ENCODE data around the gene SOBP. TPM values are rescaled to one million over a fixed set of nuclear protein-coding genes. Genes with fewer than 3 reads are reported as not detected.

Gene SOBP
- total RNA-seq, 4 donors from 2014 or later, result 16.2 to 29.9 (median 19.2) TPM

GRCh38 chr6:107691062-107691751 is 201.3 kb downstream of the SOBP start:
- no peaks in the 10 kb centered on the region for H3K9me3 ChIP-seq
- WGBS, 2 donors (ENCODE audit: low coverage in 1 of 2), result 31 to 40% methylated on average over 5 to 7 of the region's 12 CpGs

DNA sequence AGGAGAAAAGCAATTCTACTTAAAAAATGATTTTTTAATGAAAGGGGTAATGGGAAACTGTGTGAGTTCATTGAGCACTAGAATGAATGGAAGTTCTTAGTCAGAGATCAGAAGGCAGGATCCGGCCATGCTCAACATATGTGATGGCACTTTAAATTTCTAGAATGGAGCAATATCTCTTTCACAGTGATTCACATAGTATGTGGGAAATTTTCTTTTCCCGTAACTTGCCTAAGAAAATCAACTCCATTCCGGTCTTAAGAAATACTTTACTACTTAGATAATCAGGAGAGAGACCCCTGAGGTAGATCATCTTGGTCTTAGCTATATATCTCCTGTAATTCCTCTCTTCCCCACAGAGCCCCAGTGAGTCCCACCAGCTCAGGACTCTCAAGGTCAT is 202.4 kb downstream of the SOBP start:
- TF ChIP-seq CTCF (IDR thresholded peaks at IDR 0.05), result no peak
- no peak for TF ChIP-seq POLR2A (IDR thresholded peaks at IDR 0.05)
- no peak for TF ChIP-seq POLR2AphosphoS5 (IDR thresholded peaks at IDR 0.05)
- no peak for ATAC-seq
- 75 to 81% methylated on average over 3 of the region's 3 CpGs for WGBS, 2 donors (ENCODE audit: low coverage in 1 of 2)
- peaks cover 0 to 23% (median 0%) of the 10 kb centered on the region in 3 donors for H3K4me1 ChIP-seq
- H3K27me3 ChIP-seq, result peaks cover 3% of the 10 kb centered on the region
- no peaks in the 10 kb centered on the region for H3K36me3 ChIP-seq
- H3K9me3 ChIP-seq, result no peaks in the 10 kb centered on the region
- H3K27ac ChIP-seq, result no peak overlapping the region
- H3K4me3 ChIP-seq, result no peak overlapping the region

More at GRCh38 chr6:107691062-107691751, 201.3 kb downstream of the SOBP start:
- Histone ChIP-seq H3K27me3 (peaks cover 3% of the 10 kb centered on the region), H3K4me3 (no peak overlapping the region), H3K4me1 (peaks cover 0 to 23% (median 0%) of the 10 kb centered on the region in 3 donors), H3K36me3 (no peaks in the 10 kb centered on the region), H3K27ac (peak overlapping the region in 1 of 4 donors; percentile 3)
- TF ChIP-seq POLR2AphosphoS5 (IDR thresholded peaks at IDR 0.05), result no peak
- no peak for TF ChIP-seq CTCF (IDR thresholded peaks at IDR 0.05)
- TF ChIP-seq POLR2A (IDR thresholded peaks at IDR 0.05), result no peak
- no peak for TF ChIP-seq EP300 (IDR thresholded peaks at IDR 0.05)
- ATAC-seq, result peak; percentile 33

DNA sequence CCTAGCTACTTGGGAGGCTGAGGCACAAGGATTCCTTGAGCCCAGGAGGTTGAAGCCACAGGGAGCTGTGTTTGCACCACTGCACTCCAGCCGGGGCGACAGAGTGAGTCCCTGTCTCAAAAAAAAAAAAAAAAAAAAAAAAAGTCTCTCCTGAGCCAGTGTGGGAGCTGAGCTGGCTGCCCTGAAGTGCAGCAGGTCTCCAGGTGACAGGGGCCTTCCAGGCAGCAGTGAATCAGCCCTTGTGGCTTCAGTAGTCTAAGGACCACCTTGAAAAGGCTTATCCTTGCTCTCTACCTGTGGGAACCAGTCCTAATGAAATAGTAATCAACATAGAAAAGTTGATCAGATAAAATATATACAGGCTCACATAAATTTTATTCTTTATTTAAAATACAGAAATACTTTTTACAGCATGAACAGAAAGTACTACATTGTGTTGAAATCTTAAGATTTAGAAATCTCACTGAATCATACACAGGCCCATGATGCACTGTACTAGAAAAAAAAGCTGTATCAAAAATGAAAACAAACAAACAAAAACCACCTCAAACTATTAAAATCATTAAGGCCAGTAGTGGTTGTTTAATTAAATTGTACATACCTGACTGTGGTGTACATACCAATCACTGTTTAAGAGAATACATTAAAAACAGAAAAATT is 205.3 kb downstream of the SOBP start:
- no peaks in the 10 kb centered on the region for H3K9me3 ChIP-seq
- H3K36me3 ChIP-seq, result no peaks in the 10 kb centered on the region
- H3K4me1 ChIP-seq, result peaks cover 0 to 14% (median 0%) of the 10 kb centered on the region in 3 donors
- no peak for TF ChIP-seq CTCF (IDR thresholded peaks at IDR 0.05)
- TF ChIP-seq EP300 (IDR thresholded peaks at IDR 0.05), result no peak
- no peak for TF ChIP-seq POLR2AphosphoS5 (IDR thresholded peaks at IDR 0.05)
- TF ChIP-seq POLR2A (IDR thresholded peaks at IDR 0.05), result no peak
- no peak overlapping the region for H3K4me3 ChIP-seq
- H3K27ac ChIP-seq, result no peak overlapping the region
- ATAC-seq, result no peak
- H3K27me3 ChIP-seq, result no peaks in the 10 kb centered on the region
- WGBS, 2 donors (ENCODE audit: low coverage in 1 of 2), result no CpG with 5 or more reads among the region's 2 CpGs

- no peak for ATAC-seq
- Histone ChIP-seq H3K36me3 (no peaks in the 10 kb centered on the region), H3K4me3 (no peak overlapping the region), H3K9me3 (no peaks in the 10 kb centered on the region), H3K4me1 (no peaks in the 10 kb centered on the region), H3K27ac (no peak overlapping the region), H3K27me3 (no peaks in the 10 kb centered on the region)
- WGBS, 2 donors (ENCODE audit: low coverage in 1 of 2), result 30 to 36% methylated on average over 5 of the region's 5 CpGs
- no peak for TF ChIP-seq EP300 (IDR thresholded peaks at IDR 0.05)
- TF ChIP-seq POLR2AphosphoS5 (IDR thresholded peaks at IDR 0.05), result no peak
- TF ChIP-seq CTCF (IDR thresholded peaks at IDR 0.05), result no peak
- TF ChIP-seq POLR2A (IDR thresholded peaks at IDR 0.05), result no peak
Observed at GRCh38 chr6:107697682-107698081, 207.8 kb downstream of the SOBP start.

- Histone ChIP-seq H3K36me3 (no peaks in the 10 kb centered on the region), H3K27ac (no peak overlapping the region), H3K4me1 (no peaks in the 10 kb centered on the region), H3K4me3 (no peak overlapping the region), H3K9me3 (no peaks in the 10 kb centered on the region), H3K27me3 (no peaks in the 10 kb centered on the region)
- ATAC-seq, result no peak
- 52 to 79% methylated on average over 2 to 4 of the region's 4 CpGs for WGBS, 2 donors (ENCODE audit: low coverage in 1 of 2)
- TF ChIP-seq POLR2AphosphoS5 (IDR thresholded peaks at IDR 0.05), result no peak
- TF ChIP-seq CTCF (IDR thresholded peaks at IDR 0.05), result no peak
- no peak for TF ChIP-seq POLR2A (IDR thresholded peaks at IDR 0.05)
- TF ChIP-seq EP300 (IDR thresholded peaks at IDR 0.05), result no peak
Observed at GRCh38 chr6:107698146-107698545, 208.2 kb downstream of the SOBP start.
